Endothelial cell of umbilical vein (primary cell): ENCODE results near the gene ZFAND2B.

Experiments used
- MYC ChIP-seq: IDR thresholded peaks from one replicate; pipeline ENCODE4 v1.6.1; 2011; ENCODE audit warnings: mild to moderate bottlenecking, low read depth, low read length
- POLR2AphosphoS5 ChIP-seq: IDR thresholded peaks from 2 replicates; pipeline ENCODE4 v1.6.1; 2012; ENCODE audit warnings: low read depth, mild to moderate bottlenecking, control low read depth, low read length, moderate library complexity; ENCODE audit not compliant: insufficient read depth
- TF ChIP-seq, protein P1 (sequence below): IDR thresholded peaks from 2 replicates; pipeline ENCODE4 v1.6.1; 2011; ENCODE audit not compliant: insufficient read depth, insufficient read length
- TF ChIP-seq, protein P2 (sequence below), 2 donors: IDR thresholded peaks; 1 replicate in 1 of 2; 2 replicates in 1 of 2; pipeline ENCODE4 v1.5.1; 2011; ENCODE audit warnings: low read length in 2 of 2, mild to moderate bottlenecking in 2 of 2, moderate library complexity in 2 of 2, control low read depth in 1 of 2, inconsistent platforms in 1 of 2, low read depth in 1 of 2; ENCODE audit not compliant: insufficient read depth in 1 of 2; ENCODE audit errors: extremely low read depth in 1 of 2

DNA sequence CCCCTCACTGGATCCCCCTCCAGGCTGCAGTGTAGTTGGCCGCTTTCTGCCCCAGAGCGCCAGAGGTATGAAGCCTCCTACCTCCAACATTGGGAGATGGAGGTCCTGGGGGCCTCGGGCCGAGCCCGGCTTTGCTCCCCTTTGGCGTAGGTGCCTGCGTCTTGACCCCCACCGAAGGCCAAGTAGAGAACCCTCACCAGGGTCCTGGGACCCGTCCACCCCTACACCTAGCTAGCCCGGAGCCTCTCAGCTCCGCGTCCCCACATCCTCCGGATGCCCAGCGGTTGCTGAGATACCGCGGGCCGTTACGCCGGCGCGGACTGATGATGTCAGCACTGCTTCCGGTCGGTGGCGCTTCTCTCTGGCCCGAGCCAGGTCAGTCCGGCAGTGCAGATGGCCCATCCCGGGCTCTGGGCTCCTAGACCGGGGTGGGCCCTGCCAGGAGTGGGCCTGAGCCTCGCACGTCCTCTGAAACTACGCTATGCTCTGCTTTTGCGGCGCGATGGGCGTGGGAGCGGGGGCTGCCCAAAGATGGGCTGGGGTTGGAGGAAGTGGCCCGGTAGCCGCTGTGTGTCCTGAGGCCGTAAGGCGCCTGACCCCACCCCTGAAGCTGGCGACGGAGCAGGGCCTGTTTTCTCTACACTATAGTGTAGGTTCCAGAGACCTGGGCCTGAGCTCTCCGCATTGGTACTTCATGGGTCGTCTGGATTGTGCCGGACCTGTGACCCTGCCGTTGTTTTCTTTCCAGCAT, 38.7 kb downstream of the ZFAND2B start, which contains the start of the genes GLB1L and STK16:
- TF ChIP-seq, protein P1, sequence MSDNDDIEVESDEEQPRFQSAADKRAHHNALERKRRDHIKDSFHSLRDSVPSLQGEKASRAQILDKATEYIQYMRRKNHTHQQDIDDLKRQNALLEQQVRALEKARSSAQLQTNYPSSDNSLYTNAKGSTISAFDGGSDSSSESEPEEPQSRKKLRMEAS: no peak
- TF ChIP-seq, protein P2, sequence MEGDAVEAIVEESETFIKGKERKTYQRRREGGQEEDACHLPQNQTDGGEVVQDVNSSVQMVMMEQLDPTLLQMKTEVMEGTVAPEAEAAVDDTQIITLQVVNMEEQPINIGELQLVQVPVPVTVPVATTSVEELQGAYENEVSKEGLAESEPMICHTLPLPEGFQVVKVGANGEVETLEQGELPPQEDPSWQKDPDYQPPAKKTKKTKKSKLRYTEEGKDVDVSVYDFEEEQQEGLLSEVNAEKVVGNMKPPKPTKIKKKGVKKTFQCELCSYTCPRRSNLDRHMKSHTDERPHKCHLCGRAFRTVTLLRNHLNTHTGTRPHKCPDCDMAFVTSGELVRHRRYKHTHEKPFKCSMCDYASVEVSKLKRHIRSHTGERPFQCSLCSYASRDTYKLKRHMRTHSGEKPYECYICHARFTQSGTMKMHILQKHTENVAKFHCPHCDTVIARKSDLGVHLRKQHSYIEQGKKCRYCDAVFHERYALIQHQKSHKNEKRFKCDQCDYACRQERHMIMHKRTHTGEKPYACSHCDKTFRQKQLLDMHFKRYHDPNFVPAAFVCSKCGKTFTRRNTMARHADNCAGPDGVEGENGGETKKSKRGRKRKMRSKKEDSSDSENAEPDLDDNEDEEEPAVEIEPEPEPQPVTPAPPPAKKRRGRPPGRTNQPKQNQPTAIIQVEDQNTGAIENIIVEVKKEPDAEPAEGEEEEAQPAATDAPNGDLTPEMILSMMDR (IDR thresholded peaks at IDR 0.05; ENCODE audit: extremely low read depth in 1 of 2, insufficient read depth in 1 of 2, low read depth in 1 of 2, low read length in 2 of 2): no peak
- TF ChIP-seq MYC: no peak
- peak; percentile 97 for TF ChIP-seq POLR2AphosphoS5
